BLaER1 treated with 17β-estradiol and CSF1 and Interleukin-3, amounts not matched to agents 10 nM and 100 nM (cell line): Measurements from ENCODE around the gene PDGFD.
"Not testable (repeated sequence)": the region's sequence is repeated elsewhere in the genome, so short reads cannot be mapped to it uniquely, and the experiment has no call there.

ENCODE experiments used
- H3K27ac ChIP-seq, 11 experiments: shearing (Covaris generic); formaldehyde crosslinking; 2 replicates each; pipeline ENCODE4 v1.8.1; 2022
- H3K27me3 ChIP-seq, 11 experiments: shearing (Covaris generic); formaldehyde crosslinking; 2 replicates each; pipeline ENCODE4 v1.8.1; 2022
- H3K36me3 ChIP-seq, 11 experiments: shearing (Covaris generic); formaldehyde crosslinking; 2 replicates each; pipeline ENCODE4 v1.8.1; 2022
- H3K4me1 ChIP-seq, 10 experiments: shearing (Covaris generic); formaldehyde crosslinking; 2 replicates each; pipeline ENCODE4 v1.8.1; 2022
- H3K4me2 ChIP-seq, 11 experiments: shearing (Covaris generic); formaldehyde crosslinking; 2 replicates each; pipeline ENCODE4 v1.8.1; 2022
- H3K4me3 ChIP-seq, 10 experiments: shearing (Covaris generic); formaldehyde crosslinking; 2 replicates each; pipeline ENCODE4 v1.8.1; 2022
- H3K9ac ChIP-seq, 11 experiments: shearing (Covaris generic); formaldehyde crosslinking; 2 replicates each; pipeline ENCODE4 v1.8.1; 2022
- H3K9me3 ChIP-seq, 11 experiments: shearing (Covaris generic); formaldehyde crosslinking; replicated peaks in 1 of 11; 2 replicates each; pipeline ENCODE4 v1.8.1; 2022
- H4K20me1 ChIP-seq, 11 experiments: shearing (Covaris generic); formaldehyde crosslinking; 2 replicates each; pipeline ENCODE4 v1.8.1; 2022
- Cebpa-rat ChIP-seq, 11 experiments: shearing (Covaris generic); IDR thresholded peaks; 2 replicates each; pipeline ENCODE4 v1.8.1; 2022

The PDGFD gene

DNA sequence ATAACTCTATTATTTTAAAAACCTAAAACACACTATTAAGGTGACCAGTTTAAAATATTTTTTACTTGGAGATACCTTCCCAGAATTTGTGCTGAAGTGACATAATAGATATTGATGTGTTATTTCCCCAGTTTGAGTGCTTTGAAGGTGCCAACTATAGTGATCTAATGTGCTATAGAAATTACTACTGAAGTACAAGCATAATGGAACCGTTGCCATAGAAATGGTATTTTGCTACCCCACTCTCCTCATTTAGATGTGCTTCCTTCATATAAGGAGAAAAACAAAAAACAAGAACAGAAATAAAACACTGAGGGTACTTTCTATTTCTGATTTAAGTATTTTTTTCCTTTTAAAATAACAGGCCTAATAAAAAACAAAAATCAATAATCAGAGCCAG lies 108.4 kb downstream of the PDGFD start:
- no peak overlapping the region for H3K4me2 ChIP-seq
- no peak overlapping the region for H3K27ac ChIP-seq
- no peaks in the 10 kb centered on the region for H3K27me3 ChIP-seq
- H3K36me3 ChIP-seq = no peaks in the 10 kb centered on the region
- H3K9ac ChIP-seq = no peak overlapping the region
- no peak for TF ChIP-seq Cebpa-rat (IDR thresholded peaks at IDR 0.05)
- H3K4me1 ChIP-seq = no peaks in the 10 kb centered on the region
- H4K20me1 ChIP-seq = no peaks in the 10 kb centered on the region
- H3K4me3 ChIP-seq = no peak overlapping the region
- no peaks in the 10 kb centered on the region for H3K9me3 ChIP-seq

DNA sequence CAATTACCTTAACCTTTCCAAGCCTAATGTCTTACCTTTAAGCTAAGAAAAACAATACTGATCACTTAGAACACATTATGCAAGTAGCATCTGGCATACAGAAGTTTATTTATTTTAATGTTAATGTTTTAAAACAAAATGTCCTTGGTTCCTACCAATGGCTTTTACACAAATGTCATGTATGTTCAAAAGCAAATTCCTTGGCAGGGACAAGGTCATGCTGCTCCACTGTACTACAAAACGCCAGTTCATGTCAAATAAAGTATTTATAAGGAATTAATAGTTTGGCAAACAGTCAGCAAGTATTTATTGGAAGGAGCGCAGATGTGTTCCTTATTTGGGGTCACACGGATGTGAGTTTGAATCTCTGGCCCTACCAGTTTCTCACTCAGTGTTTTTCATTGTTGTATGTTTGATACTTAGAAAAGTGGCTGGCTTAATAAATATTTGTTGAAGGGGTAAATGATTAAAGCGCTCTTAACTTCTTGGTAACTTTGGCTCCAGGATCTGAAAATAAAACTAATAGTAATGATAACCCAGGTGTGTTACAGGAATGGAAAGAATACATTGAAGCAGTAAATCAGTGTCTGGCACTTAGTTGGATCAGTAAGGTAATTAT lies 108.9 kb downstream of the PDGFD start:
- Histone ChIP-seq H3K4me1 (no peaks in the 10 kb centered on the region), H3K27ac (no peak overlapping the region), H3K4me2 (no peak overlapping the region), H3K9me3 (no peaks in the 10 kb centered on the region), H3K36me3 (no peaks in the 10 kb centered on the region), H3K27me3 (no peaks in the 10 kb centered on the region), H3K9ac (no peak overlapping the region), H4K20me1 (no peaks in the 10 kb centered on the region), H3K4me3 (no peak overlapping the region)
- no peak for TF ChIP-seq Cebpa-rat (IDR thresholded peaks at IDR 0.05)

DNA sequence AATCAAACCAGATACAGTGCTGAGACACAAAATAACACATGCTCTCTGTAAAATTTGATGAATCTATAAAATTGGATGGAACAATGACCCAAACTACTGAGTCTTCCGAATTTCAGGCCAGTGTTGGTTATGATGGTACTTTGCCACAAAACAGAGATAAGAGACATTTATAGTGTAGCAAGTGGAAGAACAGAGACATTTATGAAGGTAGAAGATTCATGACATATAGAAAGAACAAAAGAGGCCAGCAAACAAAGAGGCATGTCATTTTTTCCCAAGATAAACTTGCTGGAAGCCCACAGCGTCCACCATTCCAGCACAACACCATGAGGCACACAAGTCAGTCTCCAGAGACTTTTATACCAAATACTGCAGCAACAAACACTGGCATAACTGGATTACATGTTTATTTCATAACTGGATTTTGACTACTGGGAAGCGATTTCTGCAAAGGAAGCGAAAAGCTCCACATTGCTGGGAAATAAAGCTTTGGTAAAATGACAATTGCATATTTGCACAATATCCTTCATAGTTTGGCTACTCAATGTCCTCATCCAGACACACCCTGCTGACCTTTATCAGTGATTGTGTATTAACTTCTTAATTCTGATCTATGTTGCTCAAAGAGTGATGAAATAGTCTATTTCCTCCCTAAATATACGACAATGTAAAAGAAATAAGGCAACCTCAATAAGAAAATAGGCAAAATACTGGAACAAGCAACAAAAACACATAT lies 110.0 kb downstream of the PDGFD start:
- Histone ChIP-seq H3K27ac (no peak overlapping the region), H3K4me1 (0 out of 20 replicates have a peak, but pooled peaks cover 0 to 5% (median 0%) of the 10 kb centered on the region in 10 experiments), H3K4me3 (no peak overlapping the region), H3K9me3 (no peaks in the 10 kb centered on the region), H3K27me3 (no peaks in the 10 kb centered on the region), H4K20me1 (no peaks in the 10 kb centered on the region), H3K9ac (no peak overlapping the region), H3K36me3 (no peaks in the 10 kb centered on the region), H3K4me2 (no peak overlapping the region)
- TF ChIP-seq Cebpa-rat (IDR thresholded peaks at IDR 0.05) = no peak

DNA sequence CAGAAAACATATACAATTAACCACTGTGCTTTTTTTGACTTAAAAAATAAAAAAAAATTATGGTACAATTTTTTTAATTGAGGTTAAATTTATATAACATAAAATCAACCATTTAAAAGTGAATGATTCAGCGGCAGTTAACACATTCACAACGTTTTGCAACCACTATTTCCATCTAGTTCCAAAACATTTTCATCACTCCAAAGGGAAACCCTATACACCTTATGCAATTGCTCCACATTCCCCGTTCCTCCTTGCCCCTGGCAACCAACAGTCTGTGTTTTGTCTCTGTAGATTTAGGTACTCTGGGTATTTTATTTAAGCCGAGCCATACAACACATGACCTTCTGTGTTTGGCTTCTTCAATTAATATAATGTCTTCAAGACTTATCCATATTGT lies 112.2 kb downstream of the PDGFD start:
- Histone ChIP-seq H3K4me1 (0 out of 20 replicates have a peak, but pooled peaks cover 0 to 5% (median 0%) of the 10 kb centered on the region in 10 experiments), H3K27me3 (no peaks in the 10 kb centered on the region), H3K36me3 (no peaks in the 10 kb centered on the region), H4K20me1 (no peaks in the 10 kb centered on the region), H3K9ac (no peak overlapping the region), H3K27ac (no peak overlapping the region), H3K4me3 (no peak overlapping the region), H3K4me2 (no peak overlapping the region), H3K9me3 (0 out of 22 replicates have a peak, but pooled peaks cover 0 to 4% (median 0%) of the 10 kb centered on the region in 11 experiments)
- TF ChIP-seq Cebpa-rat (IDR thresholded peaks at IDR 0.05) = no peak

DNA sequence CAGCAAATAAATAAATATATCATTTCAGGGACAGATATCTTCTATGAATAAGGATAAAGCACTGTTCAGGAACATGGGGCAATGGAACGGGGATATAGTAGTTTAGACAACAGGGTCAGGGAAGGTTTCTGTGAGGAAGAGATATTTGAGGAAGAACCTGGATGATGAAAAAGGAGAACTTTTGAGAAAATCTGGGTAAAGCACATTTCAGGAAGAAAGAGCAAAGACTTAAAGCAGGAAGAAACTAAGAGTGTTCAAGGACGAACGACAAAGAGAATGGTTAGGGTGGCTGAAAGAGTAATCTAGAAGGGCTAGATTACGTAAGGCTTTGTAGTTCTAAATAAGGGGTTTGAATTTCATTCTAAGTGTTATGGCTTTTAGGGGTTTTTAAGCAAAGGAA lies 114.8 kb downstream of the PDGFD start:
- H3K9ac ChIP-seq = no peak overlapping the region
- H3K27ac ChIP-seq = no peak overlapping the region
- 0 out of 22 replicates have a peak, but pooled peaks cover 0 to 4% (median 0%) of the 10 kb centered on the region in 11 experiments for H3K9me3 ChIP-seq
- no peak overlapping the region for H3K4me3 ChIP-seq
- H3K27me3 ChIP-seq = no peaks in the 10 kb centered on the region
- H3K4me2 ChIP-seq = 0 out of 22 replicates have a peak overlapping the region, but pooled peaks of 1 of the 11 experiments have one; percentile 16
- H3K4me1 ChIP-seq = 0 out of 20 replicates have a peak, but pooled peaks cover 0 to 5% (median 0%) of the 10 kb centered on the region in 10 experiments
- TF ChIP-seq Cebpa-rat (IDR thresholded peaks at IDR 0.05) = no peak
- no peaks in the 10 kb centered on the region for H4K20me1 ChIP-seq
- no peaks in the 10 kb centered on the region for H3K36me3 ChIP-seq

DNA sequence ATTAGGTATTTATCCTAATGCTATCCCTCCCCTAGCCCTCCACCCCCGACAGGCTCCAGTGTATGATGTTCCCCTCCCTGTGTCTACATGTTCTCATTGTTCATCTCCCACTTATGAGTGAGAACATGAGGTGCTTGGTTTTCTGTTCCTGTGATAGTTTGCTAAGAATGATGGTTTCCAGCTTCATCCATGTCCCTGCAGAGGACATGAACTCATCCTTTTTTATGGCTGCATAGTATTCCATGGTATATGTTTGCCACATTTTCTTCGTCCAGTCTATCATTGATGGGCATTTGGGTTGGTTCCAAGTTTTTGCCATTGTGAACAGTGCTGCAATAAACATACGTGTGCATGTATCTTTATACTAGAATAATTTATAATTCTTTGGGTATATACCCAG lies 117.1 kb downstream of the PDGFD start:
- not testable (repeated sequence) for H3K4me1 ChIP-seq, H3K27me3 ChIP-seq, H3K9ac ChIP-seq, H3K36me3 ChIP-seq, H3K9me3 ChIP-seq, H4K20me1 ChIP-seq, H3K27ac ChIP-seq, H3K4me3 ChIP-seq, H3K4me2 ChIP-seq

DNA sequence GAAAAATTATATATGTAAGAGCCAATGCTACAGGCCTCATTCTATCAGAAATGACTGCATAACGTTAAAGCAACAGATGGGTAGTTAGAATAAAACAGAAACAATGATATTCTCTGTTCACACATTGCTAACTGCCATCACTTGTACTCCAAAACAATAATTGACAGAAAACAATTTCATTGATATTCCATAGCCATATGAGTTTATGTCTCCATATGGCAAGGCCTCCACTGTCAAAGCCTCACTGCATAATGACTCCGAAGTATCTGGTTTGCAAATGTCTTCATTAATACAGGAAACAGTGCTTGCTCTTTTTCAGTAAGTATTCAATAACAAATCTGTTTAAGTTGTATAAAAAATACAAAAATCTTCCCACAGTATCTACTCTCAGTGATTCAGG lies 117.6 kb downstream of the PDGFD start:
- H3K36me3 ChIP-seq = no peaks in the 10 kb centered on the region
- H3K27ac ChIP-seq = no peak overlapping the region
- H3K9me3 ChIP-seq = 0 out of 22 replicates have a peak, but pooled peaks cover 0 to 4% (median 0%) of the 10 kb centered on the region in 11 experiments
- no peaks in the 10 kb centered on the region for H3K27me3 ChIP-seq
- H3K4me1 ChIP-seq = 0 out of 20 replicates have a peak, but pooled peaks cover 0 to 5% (median 0%) of the 10 kb centered on the region in 10 experiments
- H3K4me2 ChIP-seq = no peak overlapping the region
- H3K9ac ChIP-seq = no peak overlapping the region
- H3K4me3 ChIP-seq = no peak overlapping the region
- no peaks in the 10 kb centered on the region for H4K20me1 ChIP-seq
- TF ChIP-seq Cebpa-rat (IDR thresholded peaks at IDR 0.05) = no peak

DNA sequence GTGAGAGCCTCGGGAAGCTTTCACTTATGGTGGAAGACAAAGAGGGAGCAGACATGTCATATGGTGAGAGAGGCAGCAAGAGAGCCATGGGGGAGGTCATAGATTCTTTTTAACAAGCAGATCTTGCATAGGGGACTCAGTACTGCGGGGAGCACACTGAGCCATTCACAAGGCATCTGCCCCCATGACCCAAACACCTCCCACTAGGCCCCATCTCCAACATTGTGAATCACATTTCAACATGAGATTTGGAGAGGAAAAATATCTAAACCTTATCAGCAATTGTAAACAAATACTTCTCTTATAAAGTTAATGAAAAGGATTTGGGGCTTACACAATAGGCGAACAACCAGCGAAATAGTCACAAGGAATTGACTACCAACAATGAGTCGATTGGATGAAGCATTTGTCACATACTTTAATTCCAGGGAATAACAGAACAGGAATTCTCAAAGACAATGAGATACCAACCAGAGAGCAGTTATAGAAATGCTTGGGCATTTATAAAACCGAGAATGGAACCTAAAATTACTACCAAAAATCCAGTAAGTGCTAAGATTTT lies 120.2 kb downstream of the PDGFD start:
- H3K9me3 ChIP-seq = 0 out of 22 replicates have a peak, but pooled peaks cover 0 to 4% (median 0%) of the 10 kb centered on the region in 11 experiments
- no peak overlapping the region for H3K9ac ChIP-seq
- no peak overlapping the region for H3K4me2 ChIP-seq
- H4K20me1 ChIP-seq = no peaks in the 10 kb centered on the region
- no peak for TF ChIP-seq Cebpa-rat (IDR thresholded peaks at IDR 0.05)
- H3K27me3 ChIP-seq = no peaks in the 10 kb centered on the region
- H3K4me1 ChIP-seq = no peaks in the 10 kb centered on the region
- H3K36me3 ChIP-seq = no peaks in the 10 kb centered on the region
- H3K4me3 ChIP-seq = no peak overlapping the region
- no peak overlapping the region for H3K27ac ChIP-seq

DNA sequence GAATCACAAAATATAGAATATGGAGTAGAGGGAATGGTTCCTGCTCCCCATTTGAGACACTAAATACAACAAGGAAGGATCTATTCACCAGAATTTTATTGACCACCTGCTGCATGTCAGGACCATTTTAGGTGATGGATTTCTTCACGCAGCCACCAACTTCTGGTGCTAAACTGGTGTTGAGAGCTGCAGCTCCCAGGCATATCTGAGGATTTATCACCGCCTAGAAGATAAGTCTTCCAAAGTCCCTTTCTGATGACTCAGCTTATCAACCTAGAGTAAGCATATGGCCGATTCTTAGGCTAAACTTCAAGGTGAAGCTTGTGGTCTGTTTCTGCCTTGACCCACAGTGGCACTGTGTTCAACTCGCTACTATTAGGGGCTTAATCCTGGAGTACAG lies 120.8 kb downstream of the PDGFD start:
- no peak overlapping the region for H3K4me2 ChIP-seq
- no peak overlapping the region for H3K4me3 ChIP-seq
- no peaks in the 10 kb centered on the region for H3K36me3 ChIP-seq
- H4K20me1 ChIP-seq = no peaks in the 10 kb centered on the region
- no peak for TF ChIP-seq Cebpa-rat (IDR thresholded peaks at IDR 0.05)
- no peaks in the 10 kb centered on the region for H3K27me3 ChIP-seq
- H3K9ac ChIP-seq = no peak overlapping the region
- no peak overlapping the region for H3K27ac ChIP-seq
- 0 out of 22 replicates have a peak, but pooled peaks cover 0 to 4% (median 0%) of the 10 kb centered on the region in 11 experiments for H3K9me3 ChIP-seq
- no peaks in the 10 kb centered on the region for H3K4me1 ChIP-seq
